ENCODE results near the gene MSANTD1.

MSANTD1 gene

GRCh38 chr4:3226467-3226866 lies 22.5 kb upstream of the MSANTD1 start:
- no peak for TF ChIP-seq CTCF (IDR thresholded peaks at IDR 0.05; ENCODE audit: low read depth, low read length, poor library complexity, severe bottlenecking)
- no peak for TF ChIP-seq EZH2phosphoT487 (IDR thresholded peaks at IDR 0.05; ENCODE audit: borderline replicate concordance, low read length)
- H3K4me2 ChIP-seq (ENCODE audit: low read length), result no peak overlapping the region
- no peaks in the 10 kb centered on the region for H3F3A ChIP-seq (ENCODE audit: control insufficient read depth, insufficient read depth)
- H3K27me3 ChIP-seq (ENCODE audit: control insufficient read depth, low read length), result no peaks in the 10 kb centered on the region
- H3K4me3 ChIP-seq (ENCODE audit: low read length), result no peak overlapping the region
- H3K9me2 ChIP-seq (replicated peaks; ENCODE audit: control insufficient read depth, low read length), result no peaks in the 10 kb centered on the region
- H3K36me3 ChIP-seq (ENCODE audit: control insufficient read depth, low read length), result peaks cover 89% of the 10 kb centered on the region
- H3K4me1 ChIP-seq (ENCODE audit: control insufficient read depth, low read length), result no peaks in the 10 kb centered on the region
- no peaks in the 10 kb centered on the region for H3K9me3 ChIP-seq (ENCODE audit: control insufficient read depth, insufficient read depth, low read length)
- H3K27ac ChIP-seq (ENCODE audit: low read depth, low read length), result no peak overlapping the region
- H3K79me2 ChIP-seq (ENCODE audit: control insufficient read depth, low read length), result no peaks in the 10 kb centered on the region
- no peaks in the 10 kb centered on the region for H4K20me1 ChIP-seq (ENCODE audit: control insufficient read depth, insufficient read depth, low read depth, low read length)

- TF ChIP-seq CTCF (IDR thresholded peaks at IDR 0.05; ENCODE audit: low read depth, low read length, poor library complexity, severe bottlenecking), result no peak
- no peak for TF ChIP-seq EZH2phosphoT487 (IDR thresholded peaks at IDR 0.05; ENCODE audit: borderline replicate concordance, low read length)
- Histone ChIP-seq H3K79me2 (ENCODE audit: control insufficient read depth, low read length) (no peaks in the 10 kb centered on the region), H4K20me1 (ENCODE audit: control insufficient read depth, insufficient read depth, low read depth, low read length) (no peaks in the 10 kb centered on the region), H3K4me1 (ENCODE audit: control insufficient read depth, low read length) (no peaks in the 10 kb centered on the region), H3K36me3 (ENCODE audit: control insufficient read depth, low read length) (peaks cover 89% of the 10 kb centered on the region), H3K9me2 (replicated peaks; ENCODE audit: control insufficient read depth, low read length) (no peaks in the 10 kb centered on the region), H3F3A (ENCODE audit: control insufficient read depth, insufficient read depth) (no peaks in the 10 kb centered on the region), H3K27ac (ENCODE audit: low read depth, low read length) (no peak overlapping the region), H3K4me3 (ENCODE audit: low read length) (no peak overlapping the region), H3K4me2 (ENCODE audit: low read length) (no peak overlapping the region), H3K27me3 (ENCODE audit: control insufficient read depth, low read length) (no peaks in the 10 kb centered on the region), H3K9me3 (ENCODE audit: control insufficient read depth, insufficient read depth, low read length) (no peaks in the 10 kb centered on the region)
These were observed 22.0 kb upstream of the MSANTD1 start for GRCh38 chr4:3226944-3227343.

- Histone ChIP-seq H3K27ac (ENCODE audit: low read depth, low read length) (no peak overlapping the region), H3K36me3 (ENCODE audit: control insufficient read depth, low read length) (peaks cover 87% of the 10 kb centered on the region), H3K9me3 (ENCODE audit: control insufficient read depth, insufficient read depth, low read length) (no peaks in the 10 kb centered on the region), H4K20me1 (ENCODE audit: control insufficient read depth, insufficient read depth, low read depth, low read length) (no peaks in the 10 kb centered on the region), H3K4me2 (ENCODE audit: low read length) (no peak overlapping the region), H3K4me3 (ENCODE audit: low read length) (no peak overlapping the region), H3K79me2 (ENCODE audit: control insufficient read depth, low read length) (no peaks in the 10 kb centered on the region), H3K27me3 (ENCODE audit: control insufficient read depth, low read length) (no peaks in the 10 kb centered on the region), H3K9me2 (replicated peaks; ENCODE audit: control insufficient read depth, low read length) (no peaks in the 10 kb centered on the region), H3F3A (ENCODE audit: control insufficient read depth, insufficient read depth) (no peaks in the 10 kb centered on the region), H3K4me1 (ENCODE audit: control insufficient read depth, low read length) (no peaks in the 10 kb centered on the region)
- TF ChIP-seq EZH2phosphoT487 (IDR thresholded peaks at IDR 0.05; ENCODE audit: borderline replicate concordance, low read length) (no peak), CTCF (IDR thresholded peaks at IDR 0.05; ENCODE audit: low read depth, low read length, poor library complexity, severe bottlenecking) (no peak)
These were observed 20.9 kb upstream of the MSANTD1 start for GRCh38 chr4:3227878-3228675.
